ENCODE results near the gene PADI4. TPM values are rescaled to one million over a fixed set of nuclear protein-coding genes. Genes with fewer than 3 reads are reported as not detected.

Gene PADI4
- total and polyA plus RNA-seq, 12 donors, result 0.05 to 0.72 (median 0.27) TPM; not detected in 5

DNA sequence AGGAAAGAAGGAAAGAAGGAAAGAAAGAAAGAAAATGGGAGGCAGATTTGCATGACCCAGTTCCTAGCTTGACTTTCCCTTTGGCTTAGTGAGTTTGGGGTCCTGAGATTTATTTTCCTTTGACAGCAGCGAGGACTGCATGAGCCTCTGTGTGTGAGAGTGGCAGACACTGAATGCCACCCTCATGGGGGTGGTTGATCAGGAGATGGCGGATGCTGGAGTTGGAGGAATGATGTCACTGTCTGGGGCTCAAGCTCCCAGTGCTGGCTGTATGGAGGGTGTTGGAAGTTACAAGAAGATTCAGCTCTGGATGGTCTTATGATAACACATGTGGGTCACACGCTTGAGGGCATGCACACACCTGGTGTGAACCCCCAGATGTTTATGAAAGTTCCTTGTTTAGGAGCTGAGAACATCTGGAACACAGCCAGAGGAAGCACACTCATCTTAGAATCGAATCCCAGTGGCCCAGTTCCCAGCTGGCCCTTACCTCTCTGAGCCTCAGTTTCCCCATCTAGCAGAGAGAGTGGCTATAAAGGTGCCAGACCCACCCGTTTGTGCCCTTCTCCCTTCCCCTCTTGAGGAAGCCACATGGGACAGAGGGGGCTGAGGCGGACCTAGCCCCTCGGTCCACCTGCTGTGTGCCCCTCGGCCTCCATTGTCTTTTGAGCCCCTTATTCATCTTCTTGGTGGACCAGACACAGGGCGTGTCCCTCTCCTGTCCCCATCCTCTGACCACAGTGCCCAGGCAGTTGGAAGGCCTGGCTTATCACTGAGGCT, 5.7 kb downstream of the PADI4 start:
- H3K27me3 ChIP-seq, result peaks cover 7% of the 10 kb centered on the region
- DNase-seq, result no peak
- no peak overlapping the region for H3K27ac ChIP-seq
- H3K36me3 ChIP-seq (replicated peaks in 1 of 2), result no peaks in the 10 kb centered on the region
- TF ChIP-seq, protein P1, sequence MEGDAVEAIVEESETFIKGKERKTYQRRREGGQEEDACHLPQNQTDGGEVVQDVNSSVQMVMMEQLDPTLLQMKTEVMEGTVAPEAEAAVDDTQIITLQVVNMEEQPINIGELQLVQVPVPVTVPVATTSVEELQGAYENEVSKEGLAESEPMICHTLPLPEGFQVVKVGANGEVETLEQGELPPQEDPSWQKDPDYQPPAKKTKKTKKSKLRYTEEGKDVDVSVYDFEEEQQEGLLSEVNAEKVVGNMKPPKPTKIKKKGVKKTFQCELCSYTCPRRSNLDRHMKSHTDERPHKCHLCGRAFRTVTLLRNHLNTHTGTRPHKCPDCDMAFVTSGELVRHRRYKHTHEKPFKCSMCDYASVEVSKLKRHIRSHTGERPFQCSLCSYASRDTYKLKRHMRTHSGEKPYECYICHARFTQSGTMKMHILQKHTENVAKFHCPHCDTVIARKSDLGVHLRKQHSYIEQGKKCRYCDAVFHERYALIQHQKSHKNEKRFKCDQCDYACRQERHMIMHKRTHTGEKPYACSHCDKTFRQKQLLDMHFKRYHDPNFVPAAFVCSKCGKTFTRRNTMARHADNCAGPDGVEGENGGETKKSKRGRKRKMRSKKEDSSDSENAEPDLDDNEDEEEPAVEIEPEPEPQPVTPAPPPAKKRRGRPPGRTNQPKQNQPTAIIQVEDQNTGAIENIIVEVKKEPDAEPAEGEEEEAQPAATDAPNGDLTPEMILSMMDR (IDR thresholded peaks at IDR 0.05), result no peak
- TF ChIP-seq POLR2A (IDR thresholded peaks at IDR 0.05), result no peak
- no peaks in the 10 kb centered on the region for H3K9me3 ChIP-seq (replicated peaks in 1 of 3)
- no peak overlapping the region for H3K4me3 ChIP-seq
- H3K4me1 ChIP-seq (replicated peaks in 1 of 2), result no peaks in the 10 kb centered on the region
- 65 to 84% (median 79%) methylated on average over 9 of the region's 9 CpGs for WGBS, 4 donors
- intact Hi-C loops (cut with DNase I), result no loop called here

DNA sequence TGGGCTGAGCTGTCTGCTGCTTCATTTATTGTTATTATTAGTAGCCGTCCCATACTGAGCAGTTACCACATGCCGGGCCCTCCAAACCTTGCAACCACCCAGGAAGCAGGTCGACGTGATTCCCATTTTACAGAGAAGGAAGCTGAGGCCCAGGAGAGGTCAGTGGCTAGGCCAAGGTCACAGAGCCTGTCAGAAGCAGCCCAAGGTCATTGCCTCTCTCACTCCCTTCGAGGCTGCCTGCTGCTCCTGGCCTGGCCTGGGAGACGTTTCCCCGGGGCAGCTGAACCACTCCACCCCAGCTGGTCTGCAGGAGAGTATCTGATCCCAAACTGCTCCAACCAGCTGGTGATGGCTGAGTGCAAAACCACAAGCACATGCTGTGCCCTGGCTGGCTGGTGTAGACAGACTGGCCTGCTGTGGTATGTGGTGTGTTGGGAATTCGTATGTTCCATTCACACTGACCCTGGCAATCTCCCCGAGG, 6.5 kb downstream of the PADI4 start:
- no peak overlapping the region for H3K4me3 ChIP-seq
- no peaks in the 10 kb centered on the region for H3K36me3 ChIP-seq (replicated peaks in 1 of 2)
- intact Hi-C loops (cut with DNase I), result no loop called here
- no peak for DNase-seq
- TF ChIP-seq, protein P1 (IDR thresholded peaks at IDR 0.05), result no peak
- no peak for TF ChIP-seq POLR2A (IDR thresholded peaks at IDR 0.05)
- 38 to 60% (median 51%) methylated on average over 6 to 9 of the region's 9 CpGs for WGBS, 4 donors
- H3K27ac ChIP-seq, result no peak overlapping the region
- H3K9me3 ChIP-seq (replicated peaks in 1 of 3), result no peaks in the 10 kb centered on the region
- H3K27me3 ChIP-seq, result peaks cover 6% of the 10 kb centered on the region
- H3K4me1 ChIP-seq (replicated peaks in 1 of 2), result no peaks in the 10 kb centered on the region

DNA sequence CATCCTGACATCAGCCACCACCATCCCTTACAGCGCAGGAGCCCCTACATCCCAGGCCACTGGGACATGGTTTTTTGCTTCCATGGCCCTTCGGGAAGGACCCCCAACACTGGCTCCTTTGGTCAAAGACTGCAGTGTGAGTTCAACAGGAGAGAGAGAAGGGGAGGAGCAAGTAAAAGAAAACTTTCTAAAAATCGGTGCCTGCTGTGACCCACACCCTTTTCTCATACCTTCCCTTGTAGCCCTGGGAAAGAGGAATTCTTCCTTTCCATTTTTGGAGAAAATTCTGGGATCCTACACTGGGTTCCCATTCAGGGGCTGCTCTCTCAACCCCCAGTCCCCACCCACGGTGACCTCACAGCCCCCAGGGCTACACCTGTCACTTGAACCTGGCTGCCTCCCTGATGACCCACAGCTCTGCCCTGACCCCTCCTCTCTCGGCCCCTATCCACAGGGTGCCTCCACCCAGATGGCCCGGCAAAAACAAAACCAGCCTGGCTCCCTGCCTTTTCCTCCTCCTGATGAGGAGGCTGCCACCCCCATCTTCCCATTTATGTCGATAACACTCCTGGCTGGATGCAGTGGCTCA, 7.6 kb downstream of the PADI4 start:
- Histone ChIP-seq H3K4me1 (replicated peaks in 1 of 2) (no peaks in the 10 kb centered on the region), H3K27ac (no peak overlapping the region), H3K9me3 (replicated peaks in 1 of 3) (no peaks in the 10 kb centered on the region), H3K27me3 (peaks cover 6% of the 10 kb centered on the region), H3K36me3 (replicated peaks in 1 of 2) (no peaks in the 10 kb centered on the region), H3K4me3 (no peak overlapping the region)
- TF ChIP-seq POLR2A (IDR thresholded peaks at IDR 0.05), result no peak
- TF ChIP-seq, protein P1 (IDR thresholded peaks at IDR 0.05), result no peak
- intact Hi-C loops (cut with DNase I), result no loop called here
- 58 to 63% (median 59%) methylated on average over 7 of the region's 7 CpGs for WGBS, 4 donors
- no peak for DNase-seq

DNA sequence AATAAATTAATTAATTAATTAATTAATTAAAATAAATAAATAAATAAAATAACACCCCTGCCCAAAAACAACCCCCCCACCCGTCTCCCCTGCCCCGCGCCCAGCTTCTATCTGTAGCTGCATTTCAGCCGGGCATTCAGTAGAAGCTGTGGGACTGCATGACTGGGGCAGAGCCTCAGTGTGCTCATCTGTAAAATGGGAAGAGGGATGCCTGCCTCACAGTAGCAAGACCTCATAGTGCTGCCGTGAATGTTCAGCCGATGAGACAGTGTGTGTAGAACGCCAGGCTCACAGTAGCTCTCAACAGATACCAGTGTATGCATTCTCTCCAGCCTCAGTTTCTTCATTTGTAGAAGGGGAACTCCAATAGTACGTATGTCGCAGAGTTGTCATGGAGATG, 8.7 kb downstream of the PADI4 start:
- no peaks in the 10 kb centered on the region for H3K9me3 ChIP-seq (replicated peaks in 1 of 3)
- no peak overlapping the region for H3K4me3 ChIP-seq
- no peak overlapping the region for H3K27ac ChIP-seq
- H3K36me3 ChIP-seq (replicated peaks in 1 of 2), result no peaks in the 10 kb centered on the region
- H3K27me3 ChIP-seq, result peaks cover 6% of the 10 kb centered on the region
- intact Hi-C loops (cut with DNase I), result no loop called here
- 75 to 80% (median 79%) methylated on average over 9 of the region's 9 CpGs for WGBS, 4 donors
- DNase-seq, result no peak
- H3K4me1 ChIP-seq (replicated peaks in 1 of 2), result no peaks in the 10 kb centered on the region
- TF ChIP-seq, protein P1 (IDR thresholded peaks at IDR 0.05), result no peak
- no peak for TF ChIP-seq POLR2A (IDR thresholded peaks at IDR 0.05)
